Measurements from ENCODE around the gene KCNQ1.

Gene KCNQ1

GRCh38 chr11:2761131-2762030 is 316.6 kb downstream of the KCNQ1 start:
- DNase-seq (ENCODE audit: low read depth): no peak
- no peak for TF ChIP-seq CTCF (IDR thresholded peaks at IDR 0.05; ENCODE audit: insufficient read depth, low read depth, low read length, missing control alignments)
- no peak overlapping the region for H3K4me3 ChIP-seq (ENCODE audit: low read depth, low read length)

- H3K4me3 ChIP-seq (ENCODE audit: low read depth, low read length): no peak overlapping the region
- TF ChIP-seq CTCF (IDR thresholded peaks at IDR 0.05; ENCODE audit: insufficient read depth, low read depth, low read length, missing control alignments): no peak
- DNase-seq (ENCODE audit: low read depth): no peak
Measured at GRCh38 chr11:2762031-2762380, 317.2 kb downstream of the KCNQ1 start.

- no peak overlapping the region for H3K4me3 ChIP-seq (ENCODE audit: low read depth, low read length)
Measured at GRCh38 chr11:2762451-2762850, 317.6 kb downstream of the KCNQ1 start.

GRCh38 chr11:2763984-2764383 is 319.2 kb downstream of the KCNQ1 start:
- TF ChIP-seq CTCF (IDR thresholded peaks at IDR 0.05; ENCODE audit: insufficient read depth, low read depth, low read length, missing control alignments): no peak
- DNase-seq (ENCODE audit: low read depth): no peak

More at GRCh38 chr11:2762451-2762850, 317.6 kb downstream of the KCNQ1 start:
- no peak for TF ChIP-seq CTCF (IDR thresholded peaks at IDR 0.05; ENCODE audit: insufficient read depth, low read depth, low read length, missing control alignments)
- DNase-seq (ENCODE audit: low read depth): no peak

GRCh38 chr11:2765491-2765890 is 320.7 kb downstream of the KCNQ1 start:
- H3K4me3 ChIP-seq (ENCODE audit: low read depth, low read length): no peak overlapping the region
- TF ChIP-seq CTCF (IDR thresholded peaks at IDR 0.05; ENCODE audit: insufficient read depth, low read depth, low read length, missing control alignments): no peak

More at GRCh38 chr11:2763984-2764383, 319.2 kb downstream of the KCNQ1 start:
- no peak overlapping the region for H3K4me3 ChIP-seq (ENCODE audit: low read depth, low read length)

GRCh38 chr11:2766166-2766565 is 321.4 kb downstream of the KCNQ1 start:
- TF ChIP-seq CTCF (IDR thresholded peaks at IDR 0.05; ENCODE audit: insufficient read depth, low read depth, low read length, missing control alignments): no peak
- no peak overlapping the region for H3K4me3 ChIP-seq (ENCODE audit: low read depth, low read length)
- no peak for DNase-seq (ENCODE audit: low read depth)

More at GRCh38 chr11:2765491-2765890, 320.7 kb downstream of the KCNQ1 start:
- no peak for DNase-seq (ENCODE audit: low read depth)
